HCT116 (cell line): ENCODE results near the gene MMP15. TPM values are rescaled to one million over a fixed set of nuclear protein-coding genes. Genes with fewer than 3 reads are reported as not detected.

Source experiments
- ATAC-seq: fragments of 200-7000 bp; cut with Tn5 transposase; 2 replicates; pipeline ENCODE4 v1.9.1; 2020; ENCODE audit warnings: mild to moderate bottlenecking, moderate library complexity
- BruUV-seq: library from RNA; stranded (reverse); fragments of 400-500 nt; replicated peaks from 2 replicates; lab custom pipeline; 2021; lab: Mats Ljungman, UMichigan
- CTCF ChIA-PET: fragments of 300-600 bp; sonication (Branson Sonifier 250); formaldehyde crosslinking; loops from one replicate; lab custom pipeline; 2021; ENCODE audit warnings: antibody characterized with exemption; lab: Charles Lee
- POLR2A ChIA-PET: fragments of 300-600, 350-600 bp; sonication (Branson Sonifier 250); formaldehyde crosslinking; loops from one replicate; lab custom pipeline; 2021; ENCODE audit warnings: antibody characterized with exemption; lab: Charles Lee
- RAD21 ChIA-PET, 2 experiments: fragments of 300-600 bp; sonication (Branson Sonifier 250); formaldehyde crosslinking; loops; one replicate each; lab custom pipeline; 2023; ENCODE audit warnings: low total read pairs in 2 of 2; ENCODE audit not compliant: uncharacterized antibody in 2 of 2, unreplicated experiment in 2 of 2, low non-redundant PET in 1 of 2; lab: Charles Lee
- DNase-seq: peaks from one replicate; pipeline ENCODE4 v3.0.0-alpha.2; 2010; ENCODE audit warnings: low read depth, low spot score
- H2AFZ ChIP-seq: fragments of 200-600 bp; shearing (Covaris generic), sonication (generic); 2 replicates; pipeline ENCODE4 v1.6.1; 2017; ENCODE audit warnings: low read depth, mixed run types, mixed read lengths, antibody characterized with exemption, low read length; ENCODE audit not compliant: poor library complexity, severe bottlenecking
- H3K27ac ChIP-seq: 2 replicates; pipeline ENCODE4 v1.5.1; 2012; ENCODE audit warnings: low read depth, low read length
- H3K27me3 ChIP-seq: fragments of 200-600 bp; sonication (generic); 2 replicates; pipeline ENCODE4 v1.6.1; 2016; ENCODE audit warnings: mixed run types, low read length, mixed read lengths; ENCODE audit not compliant: insufficient read depth
- H3K36me3 ChIP-seq, 2 experiments: fragments of 200-500 bp in 1 of 2; fragments of 200-600 bp in 1 of 2; sonication (Bioruptor generic) in 1 of 2; sonication (generic) in 1 of 2; 2 replicates each; pipeline versions ENCODE4 v1.5.1 to v1.6.1; 2014 to 2016; ENCODE audit warnings: low read length in 2 of 2, inconsistent platforms in 1 of 2, mixed read lengths in 1 of 2, mixed run types in 1 of 2; ENCODE audit not compliant: insufficient read depth in 2 of 2, control insufficient read depth in 1 of 2
- H3K4me1 ChIP-seq, 2 experiments: fragments of 200-600 bp in 1 of 2; sonication (generic) in 1 of 2; 2 replicates each; pipeline versions ENCODE4 v1.5.1 to v1.6.1; 2012 to 2017; ENCODE audit warnings: low read length in 2 of 2, inconsistent platforms in 1 of 2, mild to moderate bottlenecking in 1 of 2, mixed read lengths in 1 of 2, mixed run types in 1 of 2, moderate library complexity in 1 of 2; ENCODE audit not compliant: insufficient read depth in 2 of 2, control insufficient read depth in 1 of 2
- H3K4me2 ChIP-seq: fragments of 200-600 bp; sonication (generic); 2 replicates; pipeline ENCODE4 v1.6.1; 2017; ENCODE audit warnings: mixed run types, low read length, mixed read lengths
- H3K4me3 ChIP-seq, 2 experiments: fragments of 200-600 bp in 1 of 2; sonication (generic) in 1 of 2; replicated peaks in 1 of 2; 2 replicates each; pipeline ENCODE4 v1.5.1; 2011 to 2016; ENCODE audit warnings: low read length in 2 of 2, control low read depth in 1 of 2, low read depth in 1 of 2, mild to moderate bottlenecking in 1 of 2, mixed read lengths in 1 of 2, mixed run types in 1 of 2
- H3K79me2 ChIP-seq: fragments of 200-600 bp; sonication (generic); 2 replicates; pipeline ENCODE4 v1.6.1; 2017; ENCODE audit warnings: mild to moderate bottlenecking, mixed run types, low read length, moderate library complexity, mixed read lengths; ENCODE audit not compliant: insufficient read depth
- H3K9ac ChIP-seq: fragments of 200-600 bp; sonication (generic); 2 replicates; pipeline ENCODE4 v1.6.1; 2016; ENCODE audit warnings: low read length, mixed read lengths
- H3K9me2 ChIP-seq: fragments of 200-600 bp; sonication (generic), shearing (Covaris generic); 2 replicates; pipeline ENCODE4 v1.6.1; 2017; ENCODE audit warnings: mixed run types, mild to moderate bottlenecking, moderate library complexity; ENCODE audit not compliant: insufficient read depth
- H3K9me3 ChIP-seq, 2 experiments: fragments of 200-500 bp in 1 of 2; fragments of 200-600 bp in 1 of 2; sonication (Bioruptor generic) in 1 of 2; sonication (generic) in 1 of 2; 2 replicates each; pipeline ENCODE4 v1.6.1; 2014 to 2017; ENCODE audit warnings: low read length in 2 of 2, mixed read lengths in 2 of 2, inconsistent platforms in 1 of 2, low read depth in 1 of 2, mild to moderate bottlenecking in 1 of 2, mixed run types in 1 of 2, moderate library complexity in 1 of 2; ENCODE audit not compliant: control insufficient read depth in 1 of 2, insufficient read depth in 1 of 2
- H4K20me1 ChIP-seq: fragments of 200-600 bp; sonication (generic), shearing (Covaris generic); 2 replicates; pipeline ENCODE4 v1.6.1; 2017; ENCODE audit warnings: mixed run types, mild to moderate bottlenecking, moderate library complexity; ENCODE audit not compliant: insufficient read depth
- ATF3 ChIP-seq: IDR thresholded peaks from 2 replicates; pipeline ENCODE4 v1.6.1; 2012
- CEBPB ChIP-seq: IDR thresholded peaks from 2 replicates; pipeline ENCODE4 v1.6.1; 2012; ENCODE audit warnings: low read depth
- CTCF ChIP-seq, 3 experiments: fragments of 200-600 bp in 1 of 3; sonication (generic) in 1 of 3; IDR thresholded peaks in 2 of 3; conservative IDR thresholded peaks in 1 of 3; 2 replicates each; pipeline ENCODE4 v1.5.1; 2012 to 2017; ENCODE audit warnings: low read depth in 2 of 3, low read length in 2 of 3, antibody characterized with exemption in 1 of 3, borderline replicate concordance in 1 of 3, control low read depth in 1 of 3, mild to moderate bottlenecking in 1 of 3, mixed read lengths in 1 of 3, mixed run types in 1 of 3, moderate library complexity in 1 of 3; ENCODE audit not compliant: insufficient read depth in 1 of 3
- EGR1 ChIP-seq: IDR thresholded peaks from 2 replicates; pipeline ENCODE4 v1.6.1; 2012; ENCODE audit warnings: low read depth
- ELF1 ChIP-seq: IDR thresholded peaks from 2 replicates; pipeline ENCODE4 v1.6.1; 2012; ENCODE audit warnings: low read depth, borderline replicate concordance
- EZH2phosphoT487 ChIP-seq: fragments of 200-600 bp; IDR thresholded peaks from 2 replicates; pipeline ENCODE4 v1.6.1; 2018; ENCODE audit warnings: antibody characterized with exemption, borderline replicate concordance
- FOSL1 ChIP-seq: IDR thresholded peaks from 2 replicates; pipeline ENCODE4 v1.6.1; 2012; ENCODE audit warnings: low read depth
- MAX ChIP-seq: IDR thresholded peaks from 2 replicates; pipeline ENCODE4 v1.6.1; 2012
- POLR2A ChIP-seq: IDR thresholded peaks from 2 replicates; pipeline ENCODE4 v1.7.0; 2011; ENCODE audit warnings: borderline replicate concordance; ENCODE audit not compliant: insufficient read depth, insufficient read length; ENCODE audit errors: extremely low read depth
- REST ChIP-seq: IDR thresholded peaks from 2 replicates; pipeline ENCODE4 v1.6.1; 2012; ENCODE audit warnings: low read depth
- SIN3A ChIP-seq: IDR thresholded peaks from 2 replicates; pipeline ENCODE4 v1.6.1; 2012; ENCODE audit warnings: low read depth
- SRF ChIP-seq: IDR thresholded peaks from 2 replicates; pipeline ENCODE4 v1.6.1; 2012; ENCODE audit warnings: low read depth
- TCF7L2 ChIP-seq: IDR thresholded peaks from 2 replicates; pipeline ENCODE4 v1.7.0; 2011; ENCODE audit warnings: borderline replicate concordance, inconsistent platforms; ENCODE audit not compliant: insufficient read depth, insufficient read length; ENCODE audit errors: extremely low read depth
- YY1 ChIP-seq: IDR thresholded peaks from 2 replicates; pipeline ENCODE4 v1.6.1; 2011; ENCODE audit warnings: low read length, low read depth, moderate library complexity, mild to moderate bottlenecking; ENCODE audit not compliant: insufficient replicate concordance; ENCODE audit errors: extremely low read depth
- ZBTB33 ChIP-seq: IDR thresholded peaks from 2 replicates; pipeline ENCODE4 v1.6.1; 2011; ENCODE audit warnings: mild to moderate bottlenecking, low read length, moderate library complexity; ENCODE audit not compliant: insufficient replicate concordance; ENCODE audit errors: extremely low read depth
- ZFX ChIP-seq: fragments of 450-650 bp; IDR thresholded peaks from 2 replicates; pipeline ENCODE4 v1.6.1; 2017
- intact Hi-C: fragments of 100-400 bp; cut with micrococcal nuclease; formaldehyde crosslinking; loops from 2 replicates; pipeline ENCODE4 v1.10.0; 2022
- total RNA-seq: library from RNA; stranded (reverse); gene quantifications from one replicate; pipeline ENCODE4 v1.2.1, GENCODE V29; 2021; ENCODE audit not compliant: unreplicated experiment

The MMP15 gene
- total RNA-seq, 1 experiment from 2014 or later: 38.5 TPM

GRCh38 chr16:58044266-58045019 lies 18.9 kb downstream of the MMP15 start:
- H3K4me1 ChIP-seq: no peaks in the 10 kb centered on the region
- no peak overlapping the region for H3K27ac ChIP-seq
- no peak for DNase-seq
- no TSS peak for BruUV-seq
- no peaks in the 10 kb centered on the region for H3K9me2 ChIP-seq
- no peak for TF ChIP-seq CEBPB
- TF ChIP-seq ATF3: no peak
- no peak for TF ChIP-seq SRF
- no peak for TF ChIP-seq EGR1
- no peak for TF ChIP-seq TCF7L2
- TF ChIP-seq POLR2A: no peak
- no peak for TF ChIP-seq CTCF (IDR thresholded peaks at IDR 0.05 in 2 of 3, conservative IDR thresholded peaks at IDR 0.05 in 1 of 3; ENCODE audit: borderline replicate concordance in 1 of 3, insufficient read depth in 1 of 3, low read depth in 2 of 3, low read length in 2 of 3)
- TF ChIP-seq YY1: no peak
- TF ChIP-seq FOSL1: no peak
- no peak for TF ChIP-seq MAX
- TF ChIP-seq ZFX: no peak
- TF ChIP-seq SIN3A: no peak
- TF ChIP-seq ZBTB33: no peak
- no peak for TF ChIP-seq ELF1
- TF ChIP-seq REST: no peak
- no peak for TF ChIP-seq EZH2phosphoT487
- no peaks in the 10 kb centered on the region for H3K27me3 ChIP-seq
- CTCF ChIA-PET: no interaction called here
- RAD21 ChIA-PET: no interaction called here
- no peaks in the 10 kb centered on the region for H3K9me3 ChIP-seq
- intact Hi-C loops: no loop called here
- H2AFZ ChIP-seq: no peak overlapping the region
- H4K20me1 ChIP-seq: no peaks in the 10 kb centered on the region
- no peak overlapping the region for H3K9ac ChIP-seq
- no peak for ATAC-seq
- H3K4me3 ChIP-seq: no peak overlapping the region
- H3K36me3 ChIP-seq: peaks cover 0 to 7% of the 10 kb centered on the region in 2 experiments; a peak in 2 of 4 replicates
- H3K79me2 ChIP-seq: no peaks in the 10 kb centered on the region
- POLR2A ChIA-PET: no interaction called here
- no peak overlapping the region for H3K4me2 ChIP-seq
